K562 (cell line): ENCODE data around the gene FBXO17. TPM values are rescaled to one million over a fixed set of nuclear protein-coding genes. Genes with fewer than 3 reads are reported as not detected.

ENCODE experiments used
- ATAC-seq: fragments of 200-7000 bp; cut with Tn5 transposase; 3 replicates; pipeline ENCODE4 v1.9.1; 2020; ENCODE audit warnings: moderate library complexity
- BruUV-seq: library from RNA; stranded (reverse); fragments of 400-500 nt; replicated peaks from 2 replicates; lab custom pipeline; 2021; lab: Mats Ljungman, UMichigan
- CTCF ChIA-PET: fragments of 300-600 bp; formaldehyde crosslinking; extraction: SDS; loops from one replicate; lab custom pipeline; 2021; ENCODE audit warnings: low intra/inter-chr PET ratio; lab: Yijun Ruan, JAX
- POLR2A ChIA-PET: fragments of 300-600, 350-650 bp; sonication (Branson Sonifier 250); formaldehyde crosslinking; extraction: SDS; loops from one replicate; lab custom pipeline; 2021; ENCODE audit warnings: antibody characterized with exemption, inconsistent platforms; lab: Yijun Ruan, JAX
- DNase-seq, 4 experiments: peaks; one replicate each; pipeline versions ENCODE4 v3.0.0 to v3.0.0-alpha.2; 2011 to 2018; ENCODE audit warnings: low spot score in 3 of 4, mixed read lengths in 3 of 4; ENCODE audit errors: extremely low read depth in 1 of 4
- FAIRE-seq: peaks from 2 replicates; lab custom pipeline; 2011; peaks lifted over from hg19 to GRCh38; lab: Jason Lieb, UNC
- H2AFZ ChIP-seq: 2 replicates; pipeline ENCODE4 v1.6.0; 2011; ENCODE audit warnings: low read depth, low read length, control low read depth, inconsistent platforms
- H3K27ac ChIP-seq: fragments of 200-600 bp; 3 replicates; pipeline ENCODE4 v1.8.0; 2011; ENCODE audit warnings: low read depth, mild to moderate bottlenecking, control low read depth, inconsistent platforms, low read length, moderate library complexity, mixed read lengths; ENCODE audit errors: extremely low read depth
- H3K27me3 ChIP-seq, 2 experiments: fragments of 300-600 bp in 1 of 2; 2 replicates in 1 of 2; 3 replicates in 1 of 2; pipeline versions ENCODE4 v1.6.0 to v1.8.0; 2011; ENCODE audit warnings: inconsistent platforms in 2 of 2, low read length in 2 of 2, mild to moderate bottlenecking in 1 of 2, mixed read lengths in 1 of 2, moderate library complexity in 1 of 2; ENCODE audit not compliant: control insufficient read depth in 2 of 2, insufficient read depth in 2 of 2
- H3K36me3 ChIP-seq: fragments of 300-600 bp; 3 replicates; pipeline ENCODE4 v1.8.0; 2011; ENCODE audit warnings: mild to moderate bottlenecking, low read length, inconsistent platforms; ENCODE audit not compliant: control insufficient read depth, insufficient read depth
- H3K4me1 ChIP-seq, 2 experiments: fragments of 200-600 bp in 1 of 2; replicated peaks in 1 of 2; 2 replicates in 1 of 2; 3 replicates in 1 of 2; pipeline versions ENCODE4 v1.5.1 to v1.8.0; 2011; ENCODE audit warnings: inconsistent platforms in 2 of 2, low read length in 2 of 2, mild to moderate bottlenecking in 1 of 2, mixed read lengths in 1 of 2, moderate library complexity in 1 of 2; ENCODE audit not compliant: control insufficient read depth in 2 of 2, insufficient read depth in 2 of 2
- H3K4me2 ChIP-seq: 2 replicates; pipeline ENCODE4 v1.6.1; 2011; ENCODE audit warnings: low read length, control low read depth, inconsistent platforms, mixed read lengths; ENCODE audit not compliant: insufficient read depth
- H3K4me3 ChIP-seq: fragments of 200-600 bp; sonication (generic), shearing (Covaris generic); 2 replicates; pipeline ENCODE4 v1.5.1; 2016; ENCODE audit warnings: control low read depth, inconsistent platforms
- H3K79me2 ChIP-seq: fragments of 200-600 bp; 3 replicates; pipeline ENCODE4 v1.8.0; 2011; ENCODE audit warnings: low read length, inconsistent platforms; ENCODE audit not compliant: control insufficient read depth, insufficient read depth
- H3K9ac ChIP-seq, 2 experiments: 2 replicates each; pipeline versions ENCODE4 v1.6.0 to v1.6.1; 2011; ENCODE audit warnings: low read depth in 2 of 2, low read length in 2 of 2, control low read depth in 1 of 2, inconsistent platforms in 1 of 2, mild to moderate bottlenecking in 1 of 2, mixed read lengths in 1 of 2; ENCODE audit not compliant: insufficient read depth in 1 of 2
- H3K9me1 ChIP-seq: one replicate; pipeline ENCODE4 v1.6.0; 2011; ENCODE audit warnings: inconsistent platforms, mild to moderate bottlenecking, low read length, moderate library complexity; ENCODE audit not compliant: control insufficient read depth, insufficient read depth
- H3K9me3 ChIP-seq: replicated peaks from 2 replicates; pipeline ENCODE4 v1.5.1; 2011; ENCODE audit warnings: low read depth, low read length, inconsistent platforms; ENCODE audit not compliant: control insufficient read depth, insufficient read depth
- H4K20me1 ChIP-seq: replicated peaks from 2 replicates; pipeline ENCODE4 v1.6.1; 2011; ENCODE audit warnings: low read length, inconsistent platforms, mixed read lengths; ENCODE audit not compliant: control insufficient read depth, insufficient read depth
- POLR2A ChIP-seq: fragments of 450-650 bp; conservative IDR thresholded peaks from 2 replicates; pipeline ENCODE4 v1.6.1; 2016
- PTTG1 ChIP-seq: fragments of 450-650 bp; IDR thresholded peaks from 2 replicates; pipeline ENCODE4 v1.6.1; 2016; ENCODE audit warnings: low read depth, mild to moderate bottlenecking, missing genetic modification characterization, missing compliant biosample characterization
- RBM14 ChIP-seq: fragments of 200-400 bp; formaldehyde crosslinking; IDR thresholded peaks from 2 replicates; pipeline ENCODE4 v1.6.1; 2018; ENCODE audit warnings: low read depth, mild to moderate bottlenecking, low read length, moderate library complexity, borderline replicate concordance; ENCODE audit not compliant: insufficient read depth
- SPI1 ChIP-seq: IDR thresholded peaks from 2 replicates; pipeline ENCODE4 v1.6.1; 2011; ENCODE audit warnings: low read depth, low read length, control low read depth, borderline replicate concordance
- WGBS: fragments of 100-300 bp; shearing (Covaris generic); methylation state at CpG from one replicate; pipeline ENCODE4 v1.1.6; 2016; ENCODE audit warnings: low coverage, mixed read lengths; ENCODE audit not compliant: insufficient coverage; ENCODE audit errors: missing lambda C conversion rate; 5-methylcytosine and 5-hydroxymethylcytosine counted together
- in situ Hi-C: fragments of 300-500 bp; cut with MboI; formaldehyde crosslinking; loops from 4 replicates; pipeline ENCODE4 v1.15.0; 2018; ENCODE audit warnings: inconsistent platforms, mixed read lengths
- intact Hi-C: fragments of 100-400 bp; cut with micrococcal nuclease; formaldehyde crosslinking; loops from 2 replicates; pipeline ENCODE4 v1.14.2; 2022
- polyA plus RNA-seq, 8 experiments: library from polyadenylated mRNA; depleted of rRNA in 4 of 8; stranded (reverse) in 5 of 8; unstranded in 3 of 8; fragments of >200 nt; fragmentation: Nextera tagmentation in 2 of 8; fragmentation: Illumina TruSeq in 1 of 8; extraction: Ambion mirVana in 2 of 8; extraction: Trizol in 1 of 8; gene quantifications; 2 replicates each; pipeline versions ENCODE4 v1.2.1 to v1.2.3, GENCODE V29; 2011 to 2014; ENCODE audit warnings: inconsistent platforms in 1 of 8, missing spikeins in 1 of 8
- total RNA-seq, 7 experiments: library from RNA; depleted of rRNA in 6 of 7; stranded (reverse); fragments of >200 nt in 6 of 7; fragmentation: Illumina TruSeq in 2 of 7; extraction: Trizol in 2 of 7; gene quantifications; 2 replicates each; pipeline versions ENCODE4 v1.2.1 to v1.2.3, GENCODE V29; 2011 to 2021; ENCODE audit warnings: low replicate concordance in 1 of 7

The FBXO17 gene
- total and polyA plus RNA-seq, 9 of the 15 experiments (the other 6 are each of a cell fraction or from before 2014, with no cell fraction given) = 4.1 to 27.1 (median 19.0) TPM

DNA sequence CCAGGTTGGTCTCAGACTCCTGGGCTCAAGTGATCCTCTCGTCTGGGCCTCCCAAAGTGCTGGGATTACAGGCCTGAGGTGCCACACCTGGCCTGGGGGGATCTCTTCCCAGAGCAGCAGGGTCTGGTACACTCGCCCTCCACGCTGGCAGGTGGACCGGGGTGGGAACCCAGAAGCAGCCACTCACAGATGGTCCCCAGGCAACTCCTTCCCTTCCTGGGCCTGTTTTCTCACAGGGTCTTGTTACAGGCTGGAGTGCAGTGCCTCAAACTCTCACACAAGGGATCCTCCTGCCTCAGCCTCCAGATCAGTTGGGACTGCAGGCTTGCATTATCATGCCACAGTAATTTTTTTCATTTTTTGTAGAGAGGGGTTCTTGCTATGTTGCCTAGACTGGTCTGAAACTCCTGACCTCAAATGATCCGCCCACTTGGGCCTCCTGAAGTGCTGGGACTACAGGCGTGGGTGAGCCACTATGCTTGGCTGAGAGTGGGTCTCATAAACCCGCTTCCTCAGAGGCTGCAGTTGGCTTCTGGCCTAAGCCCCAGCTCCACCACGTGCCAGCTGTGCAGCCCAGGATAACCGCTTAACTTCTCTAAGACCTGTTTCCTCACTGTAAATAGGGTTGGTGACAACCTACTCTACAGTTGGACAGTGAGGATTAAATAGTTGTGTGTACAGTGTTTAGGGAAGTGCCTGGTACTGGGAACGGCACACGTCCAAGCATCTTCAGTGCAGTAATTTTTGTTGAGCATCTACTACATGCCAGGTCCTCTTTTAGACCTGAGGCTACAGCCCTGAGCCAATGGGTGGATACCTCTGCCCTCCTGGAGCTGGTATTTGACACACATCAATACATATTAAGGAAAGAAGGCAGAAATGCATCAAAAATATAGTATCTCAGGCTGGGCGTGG is 62.7 kb downstream of the FBXO17 start:
- no peak for ATAC-seq
- 0 out of 2 replicates have a peak, but pooled peaks have one; percentile 20 for TF ChIP-seq SPI1
- TF ChIP-seq POLR2A = 0 out of 2 replicates have a peak, but pooled peaks have one; percentile 18
- TF ChIP-seq RBM14 = no peak
- TF ChIP-seq PTTG1 (tag) = no peak
- TF ChIP-seq, all 486 proteins: peak for 2
- no peaks in the 10 kb centered on the region for H3K79me2 ChIP-seq
- H3K4me2 ChIP-seq = no peak overlapping the region
- no peaks in the 10 kb centered on the region for H3K27me3 ChIP-seq
- H3K27ac ChIP-seq = no peak overlapping the region
- H3K9me1 ChIP-seq = no peaks in the 10 kb centered on the region
- CTCF ChIA-PET = no interaction called here
- peaks cover 0 to 44% of the 10 kb centered on the region in 2 experiments; a peak in 3 of 5 replicates for H3K4me1 ChIP-seq
- POLR2A ChIA-PET = no interaction called here
- BruUV-seq = no TSS peak
- intact Hi-C loops = no loop called here
- no peaks in the 10 kb centered on the region for H4K20me1 ChIP-seq
- 0 out of 4 replicates have a peak overlapping the region, but pooled peaks of 1 of the 2 experiments have one; percentile 54 for H3K9ac ChIP-seq
- no peak overlapping the region for H3K4me3 ChIP-seq
- no peak for DNase-seq
- no peaks in the 10 kb centered on the region for H3K36me3 ChIP-seq
- no peak overlapping the region for H2AFZ ChIP-seq
- FAIRE-seq = no peak
- in situ Hi-C loops = no loop called here
- no peaks in the 10 kb centered on the region for H3K9me3 ChIP-seq
- WGBS = 82% methylated on average over 11 of the region's 12 CpGs
